HG03520 (cell line): ENCODE results near the gene FRMD4A.

ENCODE experiments used
- ATAC-seq: cut with Tn5 transposase; IDR thresholded peaks from one replicate; pipeline ENCODE4 v1.9.1; 2021; ENCODE audit warnings: mild to moderate bottlenecking, moderate library complexity; ENCODE audit not compliant: unreplicated experiment

Gene FRMD4A

DNA sequence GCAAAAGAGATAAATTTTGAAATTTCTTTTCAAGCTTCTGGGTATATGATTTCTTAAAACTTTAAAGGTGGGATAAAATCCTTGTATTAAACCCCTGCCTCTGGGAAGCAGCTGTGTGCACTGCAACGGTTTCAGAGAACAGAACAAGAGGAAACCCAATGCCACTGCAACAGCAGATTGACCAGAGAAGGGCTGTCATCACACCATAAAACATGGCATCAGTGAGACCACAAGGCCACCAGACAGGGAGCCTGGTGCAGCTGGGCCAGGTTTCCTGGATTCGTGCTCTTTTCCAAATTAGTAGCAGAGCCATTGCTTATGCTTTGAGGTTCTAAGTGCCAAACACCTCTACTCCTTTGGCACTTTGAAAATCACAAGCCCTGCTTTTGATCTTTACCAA is 591.5 kb downstream of the FRMD4A start:
- ATAC-seq = no peak

DNA sequence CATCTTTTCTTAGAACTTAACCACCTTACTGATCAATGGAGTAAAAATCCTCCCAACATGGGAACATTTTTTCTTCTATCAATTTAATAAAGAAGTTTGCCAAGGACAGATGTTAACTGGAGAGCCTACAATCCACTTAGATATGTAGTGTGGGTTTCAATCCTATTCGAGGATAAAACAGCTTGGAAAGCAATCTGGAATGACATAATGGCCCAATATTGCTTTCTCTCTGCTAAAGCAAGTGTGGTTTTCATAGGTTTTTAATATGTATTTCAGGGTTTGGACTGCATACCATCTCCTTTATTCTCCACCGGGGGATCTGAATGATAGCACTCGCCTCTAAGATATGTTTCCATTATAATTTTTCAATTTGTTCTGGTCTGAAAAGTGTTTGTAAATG is 594.2 kb downstream of the FRMD4A start:
- no peak for ATAC-seq

DNA sequence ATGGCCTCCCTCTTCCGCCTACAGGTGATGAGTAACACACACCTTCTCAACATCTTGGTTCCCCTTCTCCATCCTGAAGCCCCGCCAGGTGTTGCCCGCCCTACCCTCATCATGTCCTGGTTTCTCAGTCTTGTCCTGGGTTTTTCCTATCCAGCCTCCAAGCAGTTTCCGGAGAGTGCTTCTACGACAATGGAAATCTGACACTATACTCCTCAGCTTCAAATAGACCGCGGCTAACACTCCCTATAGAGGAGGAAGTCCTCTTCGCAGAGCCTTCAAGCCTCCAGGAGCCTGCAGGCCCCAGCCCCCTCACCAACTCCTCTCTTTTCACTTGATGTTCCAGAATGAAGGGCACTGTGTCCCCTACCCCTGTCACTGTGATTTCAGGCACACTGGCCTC is 596.6 kb downstream of the FRMD4A start:
- no peak for ATAC-seq

DNA sequence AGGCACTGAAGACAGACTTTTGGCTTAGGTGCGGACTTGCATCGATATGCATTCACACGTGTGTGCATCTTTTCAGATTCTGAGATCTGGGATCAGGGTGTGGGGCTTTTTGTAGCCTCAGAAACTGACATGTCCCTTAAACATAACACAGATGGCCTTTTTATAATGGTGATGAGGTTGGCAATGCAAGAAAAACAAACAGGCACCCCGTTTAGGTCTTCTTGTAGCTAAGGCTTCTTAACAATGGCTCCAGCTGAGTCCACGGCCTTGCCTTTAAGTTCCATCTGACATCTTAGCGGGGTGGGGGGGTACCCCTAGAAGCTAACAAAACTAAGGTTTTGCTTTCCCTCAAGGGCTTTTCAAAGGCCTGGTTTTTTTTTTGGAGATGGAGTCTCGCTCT is 597.7 kb downstream of the FRMD4A start:
- no peak for ATAC-seq

DNA sequence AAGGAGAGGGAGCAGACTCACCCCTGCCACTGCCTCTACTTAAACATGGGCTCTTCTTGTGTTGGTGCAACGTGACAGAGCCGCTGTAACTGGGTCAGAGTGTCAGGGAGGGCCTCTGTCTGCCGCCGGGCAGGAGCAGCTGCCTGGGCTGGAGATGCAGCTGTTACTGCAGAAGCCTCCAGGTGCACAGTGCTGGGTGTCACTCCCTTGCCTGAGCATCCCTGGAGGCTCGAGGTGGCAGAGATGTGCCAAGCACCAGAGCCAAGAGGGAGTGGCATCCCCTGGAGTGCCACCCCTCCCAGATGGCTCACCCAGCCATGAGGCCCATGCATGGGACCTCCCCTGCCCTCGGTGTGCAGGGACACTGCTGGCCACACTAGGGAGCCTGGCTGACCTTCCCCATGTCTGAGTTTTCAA is 598.3 kb downstream of the FRMD4A start:
- ATAC-seq = no peak

DNA sequence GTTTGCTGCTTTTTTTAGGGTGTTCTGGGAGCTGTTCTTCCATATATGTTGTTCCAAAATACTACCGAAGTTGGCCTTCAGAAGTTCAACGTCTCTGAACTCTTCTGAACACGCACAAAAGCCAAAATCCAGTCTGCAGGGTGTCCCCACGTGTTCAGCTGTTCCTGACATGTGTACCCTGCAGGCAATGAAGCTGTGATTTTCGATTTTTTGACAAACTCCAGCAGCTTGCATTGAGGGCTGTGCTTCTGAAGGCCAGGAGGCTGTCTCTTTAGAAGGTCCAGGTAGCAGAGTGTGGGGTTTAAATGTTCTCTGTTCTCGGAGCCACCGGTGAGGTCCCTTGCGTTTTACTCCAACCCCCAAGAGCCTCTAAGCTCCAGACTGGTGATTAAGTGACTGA is 598.9 kb downstream of the FRMD4A start:
- no peak for ATAC-seq

DNA sequence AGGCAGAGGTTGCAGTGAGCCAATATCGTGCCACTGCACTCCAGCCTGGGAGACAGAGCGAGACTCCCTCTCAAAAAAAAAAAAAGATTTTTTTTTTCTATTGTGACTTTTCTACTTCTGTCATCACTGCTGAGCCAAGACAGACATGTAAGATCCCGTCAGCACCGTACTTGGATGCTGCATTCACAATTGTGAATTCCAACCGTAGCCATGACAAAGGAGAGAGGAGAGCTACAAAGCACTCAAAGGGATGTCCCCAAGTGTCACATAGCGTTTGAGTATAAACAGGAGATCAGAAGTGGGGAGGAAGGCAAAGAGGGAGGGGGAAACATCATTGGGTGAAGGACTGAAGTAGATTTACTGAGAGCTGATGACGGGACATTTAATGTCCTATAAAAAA is 599.8 kb downstream of the FRMD4A start:
- no peak for ATAC-seq

DNA sequence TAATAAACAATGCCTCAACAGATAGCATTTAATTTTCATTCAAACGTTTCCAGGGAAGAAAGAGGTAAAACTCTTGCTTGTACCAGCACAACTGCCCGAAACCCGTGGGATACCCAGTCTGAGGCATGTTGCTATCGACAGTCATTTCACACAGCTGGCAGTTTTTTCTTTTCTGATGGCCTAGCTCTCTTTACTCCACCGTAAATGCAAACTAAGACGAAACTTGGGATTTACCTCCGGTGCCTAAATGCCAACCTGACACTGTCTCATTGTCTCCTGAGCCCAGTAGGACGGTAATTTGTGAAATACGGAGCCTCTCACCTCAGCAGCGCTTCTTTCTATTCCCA is 600.4 kb downstream of the FRMD4A start:
- ATAC-seq = no peak

DNA sequence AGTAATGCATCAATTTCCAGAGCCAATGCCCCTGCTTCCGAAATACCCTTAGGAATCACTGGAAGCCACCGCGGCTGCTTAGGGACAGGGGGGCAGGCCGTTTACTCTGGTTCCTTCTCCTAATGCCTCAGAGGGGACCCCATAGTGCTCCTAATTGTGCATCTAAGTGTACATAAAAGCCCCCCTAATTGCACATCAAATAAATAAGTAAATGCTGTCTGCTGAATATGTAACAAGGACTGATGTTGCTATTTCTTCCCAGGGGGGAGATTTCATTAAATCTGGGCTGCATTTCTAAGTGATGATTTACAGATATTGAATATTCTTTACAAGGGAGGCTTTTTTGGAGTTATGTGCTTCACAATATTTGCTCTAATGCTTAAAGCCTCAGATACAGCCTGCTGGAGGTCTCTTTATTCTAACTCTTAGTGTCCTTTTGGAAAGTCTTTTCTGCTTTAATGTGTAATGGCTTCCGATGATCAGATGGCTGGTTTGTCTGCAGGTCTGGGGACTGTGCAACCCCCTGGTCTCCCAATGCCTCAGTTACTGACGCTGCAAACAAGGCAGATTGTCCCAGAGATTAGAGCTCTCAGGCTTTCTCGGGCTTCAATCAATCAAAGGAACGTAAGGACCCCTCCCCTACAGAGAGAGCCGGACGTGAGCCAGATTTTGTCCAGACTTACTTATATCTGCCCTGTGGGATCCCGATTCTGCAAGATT is 601.0 kb downstream of the FRMD4A start:
- no peak for ATAC-seq

DNA sequence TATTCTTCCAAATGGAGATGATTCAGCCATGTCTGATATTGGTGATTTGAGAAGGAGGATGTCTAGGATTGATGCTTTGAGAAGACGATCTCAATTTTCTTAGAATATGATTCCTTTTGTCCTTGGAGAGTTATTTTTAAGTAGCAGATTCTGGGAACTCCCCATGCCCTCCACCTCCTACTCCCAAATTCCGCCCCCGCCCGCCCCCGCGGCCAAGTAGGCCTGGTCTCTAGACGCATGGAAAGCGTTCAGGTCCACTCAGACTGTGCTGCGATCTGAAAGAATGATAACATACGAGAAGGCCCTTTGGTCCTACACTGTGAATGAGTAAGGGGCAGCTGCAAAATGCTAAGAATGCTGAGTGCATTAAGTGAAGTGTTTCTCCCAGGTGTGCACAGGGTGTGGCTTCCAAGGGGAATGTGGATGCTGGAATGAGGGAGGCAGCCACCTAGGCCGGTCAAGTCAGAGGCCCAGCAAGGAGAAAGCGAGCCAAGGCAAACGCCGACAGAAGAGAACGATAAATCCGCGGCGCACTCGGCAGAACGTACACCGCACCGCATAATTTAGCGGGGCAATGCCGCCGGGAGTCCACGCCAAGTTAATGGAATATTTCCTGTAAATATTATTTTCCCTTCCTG is 601.7 kb downstream of the FRMD4A start:
- ATAC-seq = no peak

DNA sequence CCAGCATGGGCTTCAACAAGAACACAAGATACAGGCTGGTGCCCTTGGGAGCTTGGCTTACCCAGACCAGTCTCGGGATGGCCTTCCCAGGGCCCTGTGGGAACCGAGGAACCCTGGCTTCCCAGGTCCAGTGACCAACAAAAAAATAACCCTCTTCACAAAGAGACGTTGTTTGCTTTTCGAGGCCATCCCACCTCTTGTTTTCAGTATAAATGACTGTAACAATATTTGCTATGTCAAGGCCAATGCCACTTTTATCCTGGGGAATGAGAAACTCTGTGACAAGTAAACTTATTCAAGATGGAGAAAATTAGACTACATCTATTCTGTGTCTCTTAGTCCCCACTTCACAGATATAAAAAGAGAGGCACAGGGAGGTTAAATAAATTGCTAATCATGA is 605.1 kb downstream of the FRMD4A start:
- ATAC-seq = no peak

DNA sequence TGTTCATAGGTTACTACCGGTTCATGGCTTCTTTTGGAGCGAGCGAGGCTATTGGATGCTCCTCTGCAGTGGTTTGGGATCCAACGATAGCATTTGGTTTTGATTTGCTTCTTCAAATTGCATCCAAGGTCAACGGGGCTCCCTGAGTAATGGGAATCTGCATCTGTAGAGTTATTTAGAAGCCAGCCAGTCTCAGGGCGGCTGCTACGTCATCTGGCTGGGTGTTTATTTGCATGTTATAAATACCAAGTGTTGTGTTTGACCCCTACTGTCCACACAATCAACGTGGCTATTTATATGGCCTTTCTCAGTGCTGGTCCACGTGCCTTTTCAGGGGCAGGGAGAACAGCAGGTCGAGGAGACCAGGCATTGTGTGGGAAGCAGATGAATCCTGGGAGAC is 606.2 kb downstream of the FRMD4A start:
- ATAC-seq = no peak

DNA sequence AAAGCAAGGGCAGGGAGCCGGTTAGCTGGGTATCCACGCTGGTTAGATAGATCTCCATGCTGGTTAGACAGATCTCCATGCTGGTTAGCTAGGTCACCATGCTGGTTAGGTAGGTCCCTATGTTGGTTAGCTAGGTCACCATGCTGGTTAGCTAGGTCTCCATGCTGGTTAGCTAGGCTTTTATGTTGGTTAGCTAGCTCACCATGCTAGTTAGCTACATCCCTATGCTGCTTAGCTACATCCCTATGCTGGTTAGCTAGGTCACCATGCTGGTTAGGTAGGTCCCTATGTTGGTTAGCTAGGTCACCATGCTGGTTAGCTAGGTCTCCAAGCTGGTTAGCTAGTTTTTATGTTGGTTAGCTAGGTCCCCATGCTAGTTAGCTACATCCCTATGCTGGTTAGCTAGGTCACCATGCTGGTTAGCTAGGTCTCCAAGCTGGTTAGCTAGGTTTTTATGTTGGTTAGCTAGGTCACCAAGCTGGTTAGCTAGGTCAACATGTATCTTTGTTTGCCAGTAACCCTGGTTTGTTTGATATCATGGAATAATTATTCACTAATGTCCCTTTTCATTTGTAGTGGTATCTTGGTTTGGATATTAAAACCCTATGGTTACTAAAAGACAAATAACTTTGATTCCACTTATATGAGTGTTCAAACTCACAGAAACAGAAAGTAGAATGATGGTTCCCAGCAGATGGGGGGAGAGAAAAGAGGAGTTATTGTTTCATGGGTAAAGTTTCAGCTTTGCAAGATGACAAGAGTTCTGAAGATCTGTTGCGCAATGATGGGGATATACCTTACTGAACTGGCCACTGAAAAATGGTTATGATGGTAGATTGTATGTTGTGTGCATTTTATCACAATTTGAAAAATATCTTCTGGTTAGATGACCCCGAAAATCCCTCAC is 607.7 kb downstream of the FRMD4A start:
- ATAC-seq = no peak

DNA sequence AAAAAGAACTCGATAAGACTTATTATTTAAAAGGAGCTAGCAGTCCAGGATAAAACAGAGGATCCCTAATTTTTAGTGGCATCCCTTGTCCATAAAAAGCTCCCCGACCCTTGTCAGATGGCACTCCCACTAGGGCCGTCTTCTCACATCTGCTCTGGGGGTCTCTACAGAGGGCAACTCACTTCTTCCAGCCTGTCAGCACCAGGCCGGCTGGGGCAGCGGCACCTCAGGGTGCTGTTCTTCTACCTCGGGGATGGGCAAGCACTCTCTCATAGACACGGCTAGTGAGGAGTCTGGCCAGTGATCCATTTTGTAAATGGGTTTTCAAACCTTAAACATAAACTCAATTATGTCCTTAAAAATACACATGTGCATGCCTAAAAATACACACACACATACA is 609.2 kb downstream of the FRMD4A start:
- no peak for ATAC-seq

DNA sequence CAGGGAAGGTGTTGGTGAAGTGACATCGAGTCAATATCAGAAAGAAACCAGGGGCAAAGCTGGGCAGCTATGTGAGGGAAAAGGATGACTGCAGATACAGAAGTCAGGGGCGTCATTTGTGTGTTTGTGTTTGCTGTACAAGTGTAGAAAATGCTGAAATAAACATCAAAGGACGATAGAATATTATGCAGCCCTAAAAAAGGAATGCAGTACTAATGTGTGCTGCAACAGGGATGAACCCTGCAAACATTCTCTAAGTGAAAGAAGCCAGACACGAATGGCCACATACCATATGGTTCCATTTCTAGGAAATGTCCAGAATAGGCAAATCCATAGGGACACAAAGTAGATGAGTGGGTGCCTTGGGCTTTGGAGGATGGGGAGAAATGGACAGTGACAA is 610.0 kb downstream of the FRMD4A start:
- no peak for ATAC-seq

DNA sequence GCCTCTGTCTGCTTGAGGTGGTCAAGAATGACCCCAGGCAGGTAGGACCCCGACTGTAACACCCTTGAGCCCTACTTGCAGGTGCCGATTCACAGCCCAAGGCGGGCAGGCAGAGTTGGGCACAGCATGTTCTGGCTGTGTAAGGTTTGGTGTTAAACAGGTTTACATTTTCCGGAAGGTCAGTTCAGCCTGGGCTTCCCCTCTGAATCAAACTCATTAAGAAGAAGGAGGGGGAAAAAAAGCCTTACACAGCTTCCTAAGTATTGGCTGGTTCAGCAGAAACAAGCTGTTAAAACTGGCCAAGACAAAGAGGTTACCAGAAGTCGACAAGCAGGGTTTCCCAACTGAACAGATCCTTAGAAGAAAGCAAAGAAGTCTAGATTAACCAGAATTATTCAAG is 611.3 kb downstream of the FRMD4A start:
- ATAC-seq = no peak

DNA sequence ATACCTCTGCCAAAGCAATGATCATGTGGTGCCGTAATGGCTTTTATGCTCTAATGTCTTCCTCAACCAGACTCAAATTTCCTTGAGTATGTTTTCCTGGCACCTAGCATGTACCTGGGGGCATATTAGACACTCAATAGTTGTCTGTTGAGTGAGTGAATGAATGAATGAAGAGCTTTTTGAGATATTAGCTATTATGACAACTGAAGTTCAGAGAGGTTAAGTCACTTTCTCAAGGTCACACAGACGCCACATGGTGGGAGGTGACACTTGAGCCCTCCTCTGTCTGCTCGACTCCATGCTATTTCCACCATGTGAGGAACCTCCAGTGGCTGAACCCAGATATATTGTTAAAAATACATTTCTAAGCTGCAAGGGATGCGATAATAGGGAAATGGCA is 611.9 kb downstream of the FRMD4A start:
- no peak for ATAC-seq

DNA sequence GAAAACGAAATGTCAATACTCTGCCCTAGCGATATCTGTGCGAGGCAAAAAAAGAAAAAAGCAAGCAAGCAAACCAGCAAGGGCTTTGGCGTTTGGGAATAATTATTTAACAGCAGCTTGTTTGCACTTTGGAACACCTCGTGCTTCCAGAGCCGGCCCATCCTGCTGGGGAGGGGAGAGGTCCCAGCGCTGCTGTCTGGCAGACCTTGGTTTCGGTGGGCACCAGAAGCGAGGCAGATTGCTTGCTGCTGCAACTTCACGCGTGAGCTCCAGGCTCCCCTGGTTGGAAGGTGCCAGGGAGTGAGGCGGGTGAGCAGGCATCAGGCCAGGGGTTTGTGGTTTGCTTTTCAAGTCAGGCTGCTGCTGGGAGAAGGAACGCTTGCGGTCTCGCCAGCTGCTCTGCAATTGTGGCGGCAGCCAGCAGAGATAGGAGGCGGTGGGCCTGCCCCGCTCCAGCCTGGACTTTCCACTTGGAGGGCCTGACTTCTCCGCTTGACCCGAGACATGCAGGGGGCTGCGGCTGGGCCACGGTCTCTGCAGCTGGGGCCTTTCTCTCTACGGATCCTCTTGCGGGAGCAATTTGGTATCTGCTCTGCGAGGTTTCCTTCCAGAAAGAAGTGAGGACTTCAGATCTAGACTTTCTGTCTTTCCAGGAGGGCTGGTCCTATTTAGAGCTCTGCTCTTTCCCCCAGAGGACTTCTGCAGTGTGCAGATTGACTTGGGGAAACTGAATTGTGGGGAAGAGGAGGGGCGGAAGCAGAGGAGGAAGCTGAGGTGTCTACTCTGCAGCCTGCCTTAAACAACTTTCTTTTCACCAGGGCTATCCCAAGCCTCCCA is 612.6 kb downstream of the FRMD4A start:
- ATAC-seq = no peak

DNA sequence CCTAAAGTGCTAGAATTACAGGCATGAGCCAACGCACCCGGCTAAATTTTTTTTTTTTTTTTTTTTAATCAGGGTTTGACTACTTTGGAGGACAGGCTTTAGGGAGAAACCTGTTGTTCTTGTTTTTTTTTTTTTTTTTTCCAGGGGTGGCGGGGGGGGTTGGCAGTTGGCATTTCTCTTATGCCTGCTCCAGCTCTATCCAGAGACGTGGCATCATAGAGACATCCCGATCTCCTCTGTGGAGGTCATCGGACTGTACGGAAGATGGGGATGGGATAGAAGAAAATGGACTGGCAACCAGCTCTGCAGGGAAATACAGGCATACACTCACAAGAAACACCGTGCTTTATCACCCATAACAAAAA is 613.2 kb downstream of the FRMD4A start:
- ATAC-seq = no peak

DNA sequence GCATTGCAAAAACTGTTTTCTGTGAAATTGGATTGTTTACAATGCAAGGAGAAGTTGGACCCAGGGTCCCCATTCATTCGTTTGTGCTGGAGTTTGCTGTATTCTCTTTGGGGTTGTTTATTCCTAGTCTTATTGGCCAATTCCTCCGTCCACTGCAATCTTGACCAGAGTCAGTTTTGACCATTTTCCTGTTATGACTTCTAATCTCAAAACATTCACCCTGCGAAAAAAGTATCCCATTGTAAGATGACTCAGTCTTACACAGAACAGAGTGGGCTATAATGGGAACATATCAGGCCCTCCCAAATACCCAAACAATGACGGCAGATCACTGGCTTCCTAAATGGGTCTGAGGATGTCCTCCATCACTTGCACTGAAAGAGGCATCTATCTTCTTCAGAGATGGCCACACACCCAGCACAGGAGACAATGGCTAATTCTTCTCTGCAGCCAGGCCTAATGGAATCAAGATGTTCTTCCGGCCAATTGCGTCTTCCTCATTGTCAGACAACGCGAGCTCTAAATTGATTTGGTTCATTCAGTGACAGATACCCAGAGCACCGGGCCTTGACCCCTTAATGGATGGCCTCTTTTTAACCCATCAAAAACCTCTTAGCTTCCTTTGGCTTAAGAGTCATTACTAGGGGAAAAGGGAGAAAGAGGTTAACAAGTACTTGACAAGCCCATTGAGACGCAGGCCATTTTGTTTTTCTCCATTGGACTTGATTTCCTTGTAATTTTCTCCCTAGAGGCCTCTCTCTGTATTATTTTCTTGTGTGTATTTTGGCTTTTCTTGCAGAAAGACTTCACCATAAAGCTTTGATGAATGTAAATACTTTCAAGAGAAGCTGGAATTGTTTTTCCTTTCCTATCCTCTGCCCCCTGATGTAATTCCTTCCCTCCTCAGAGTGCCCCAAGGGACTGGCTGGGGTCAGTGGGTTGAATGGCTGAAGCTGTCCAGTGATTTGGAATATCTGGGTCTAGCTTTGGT is 614.3 kb downstream of the FRMD4A start:
- ATAC-seq = no peak
